Measurements from ENCODE around the gene PGAM2. TPM values are rescaled to one million over a fixed set of nuclear protein-coding genes. Genes with fewer than 3 reads are reported as not detected.

Gene PGAM2
- total RNA-seq, 1 donor = not detected

GRCh38 chr7:44110719-44111635, 45.6 kb upstream of the PGAM2 start:
- DNase-seq (ENCODE audit: low read depth) = no peak
- no peak for TF ChIP-seq CTCF (IDR thresholded peaks at IDR 0.05; ENCODE audit: insufficient read depth, low read length)
- no peak overlapping the region for H3K4me3 ChIP-seq (ENCODE audit: low read depth, low read length)

- no peak overlapping the region for H3K4me3 ChIP-seq (ENCODE audit: low read depth, low read length)
- DNase-seq (ENCODE audit: low read depth) = no peak
- no peak for TF ChIP-seq CTCF (IDR thresholded peaks at IDR 0.05; ENCODE audit: insufficient read depth, low read length)
Measured at GRCh38 chr7:44109991-44110390, 44.6 kb upstream of the PGAM2 start.

GRCh38 chr7:44108768-44109750, 43.7 kb upstream of the PGAM2 start:
- no peak for DNase-seq (ENCODE audit: low read depth)
- TF ChIP-seq CTCF (IDR thresholded peaks at IDR 0.05; ENCODE audit: insufficient read depth, low read length) = no peak

GRCh38 chr7:44107961-44108767, 42.8 kb upstream of the PGAM2 start:
- DNase-seq (ENCODE audit: low read depth) = no peak
- H3K4me3 ChIP-seq (ENCODE audit: low read depth, low read length) = no peak overlapping the region
- TF ChIP-seq CTCF (IDR thresholded peaks at IDR 0.05; ENCODE audit: insufficient read depth, low read length) = no peak

More at GRCh38 chr7:44108768-44109750, 43.7 kb upstream of the PGAM2 start:
- H3K4me3 ChIP-seq (ENCODE audit: low read depth, low read length) = no peak overlapping the region

GRCh38 chr7:44107116-44107960, 42.0 kb upstream of the PGAM2 start:
- H3K4me3 ChIP-seq (ENCODE audit: low read depth, low read length) = peak overlapping the region; percentile 40
- no peak for TF ChIP-seq CTCF (IDR thresholded peaks at IDR 0.05; ENCODE audit: insufficient read depth, low read length)
- DNase-seq (ENCODE audit: low read depth) = no peak

All from fibroblast of the aortic adventitia (primary cell).